Activated gamma-delta T cell treated with anti-CD3 and anti-CD28 coated beads, Interleukin-2, amount 50 U/mL, for 16 hours (primary cell): Measurements from ENCODE around the gene OVAAL.
"Not testable (repeated sequence)": the region's sequence is repeated elsewhere in the genome, so short reads cannot be mapped to it uniquely, and the experiment has no call there.

Source experiments
- DNase-seq: peaks from one replicate; pipeline ENCODE4 v3.0.0-alpha.2; 2020; ENCODE audit warnings: low read depth

OVAAL gene

GRCh38 chr1:180540697-180541594, 17.8 kb upstream of the OVAAL start:
- DNase-seq: no peak

- DNase-seq: no peak
Observed at GRCh38 chr1:180542113-180542837, 16.5 kb upstream of the OVAAL start.

GRCh38 chr1:180542838-180543145, 16.0 kb upstream of the OVAAL start:
- DNase-seq: no peak

GRCh38 chr1:180544050-180544449, 14.7 kb upstream of the OVAAL start:
- DNase-seq: no peak

- DNase-seq: no peak
Observed at GRCh38 chr1:180545991-180546390, 12.8 kb upstream of the OVAAL start.

- DNase-seq: no peak
Observed at GRCh38 chr1:180548686-180549317, 10.0 kb upstream of the OVAAL start.

GRCh38 chr1:180549770-180550169, 9.0 kb upstream of the OVAAL start:
- not testable (repeated sequence) for DNase-seq

GRCh38 chr1:180550241-180550640, 8.5 kb upstream of the OVAAL start:
- DNase-seq: no peak

GRCh38 chr1:180551997-180552396, 6.8 kb upstream of the OVAAL start:
- DNase-seq: no peak

- DNase-seq: not testable (repeated sequence)
Observed at GRCh38 chr1:180553046-180553445, 5.7 kb upstream of the OVAAL start.

- no peak for DNase-seq
Observed at GRCh38 chr1:180555411-180555810, 3.4 kb upstream of the OVAAL start.

GRCh38 chr1:180560200-180560867, 1.6 kb downstream of the OVAAL start:
- no peak for DNase-seq

- no peak for DNase-seq
Observed at GRCh38 chr1:180560868-180561600, 2.3 kb downstream of the OVAAL start.

- no peak for DNase-seq
Observed at GRCh38 chr1:180562640-180563025, 3.9 kb downstream of the OVAAL start.

- DNase-seq: no peak
Observed at GRCh38 chr1:180563026-180563827, 4.5 kb downstream of the OVAAL start.

- DNase-seq: no peak
Observed at GRCh38 chr1:180565121-180565871, 6.5 kb downstream of the OVAAL start.

- DNase-seq: no peak
Observed at GRCh38 chr1:180566026-180566425, 7.3 kb downstream of the OVAAL start.

GRCh38 chr1:180566495-180566894, 7.7 kb downstream of the OVAAL start:
- DNase-seq: no peak

GRCh38 chr1:180567654-180568053, 8.9 kb downstream of the OVAAL start:
- DNase-seq: no peak

GRCh38 chr1:180568184-180568583, 9.4 kb downstream of the OVAAL start:
- no peak for DNase-seq
